ENCODE data around the gene VRK3. TPM values are rescaled to one million over a fixed set of nuclear protein-coding genes. Genes with fewer than 3 reads are reported as not detected.

Gene VRK3
- total and polyA plus RNA-seq, 2 of the 4 experiments (the other 2 are of a cell fraction) = 28.7 to 35.8 TPM

- Histone ChIP-seq H2BK120ac (ENCODE audit: low read depth, low read length) (peak overlapping the region; percentile 96), H3K36me3 (ENCODE audit: control insufficient read depth, insufficient read depth, low read length) (peaks cover 73% of the 10 kb centered on the region), H3K27ac (ENCODE audit: insufficient read depth, low read length) (peak overlapping the region; percentile 80), H3K79me1 (ENCODE audit: low read depth in 1 of 2, low read length in 2 of 2) (peaks cover 12 to 57% of the 10 kb centered on the region in 2 experiments), H3K18ac (ENCODE audit: low read depth, low read length) (peak overlapping the region; percentile 4), H2BK20ac (ENCODE audit: low read depth, low read length) (peak overlapping the region; percentile 96), H3K9me1 (ENCODE audit: insufficient read depth, low read length) (peaks cover 22% of the 10 kb centered on the region), H3K4me3 (ENCODE audit: insufficient read depth, low read depth, low read length) (no peak overlapping the region), H4K8ac (ENCODE audit: low read depth in 2 of 2, low read length in 2 of 2) (peak overlapping the region in 1 of 2 experiments; percentile 61; a peak in 2 of 4 replicates), H3K4me2 (ENCODE audit: low read depth, low read length) (peak overlapping the region; percentile 49), H4K91ac (ENCODE audit: insufficient read depth, low read depth, low read length) (peak overlapping the region; percentile 83), H2AK5ac (ENCODE audit: low read depth, low read length) (peak overlapping the region; percentile 99), H2BK5ac (ENCODE audit: low read depth, low read length, poor library complexity, severe bottlenecking) (peak overlapping the region; percentile 61), H3K27me3 (ENCODE audit: control insufficient read depth, insufficient read depth, low read length) (no peaks in the 10 kb centered on the region), H2AFZ (replicated peaks; ENCODE audit: low read length, poor library complexity) (peak overlapping the region; percentile 80), H4K20me1 (ENCODE audit: insufficient read depth, low read length) (peaks cover 24% of the 10 kb centered on the region), H2AK9ac (replicated peaks; ENCODE audit: low read depth, low read length, poor library complexity) (peak overlapping the region; percentile 96), H3K14ac (replicated peaks; ENCODE audit: low read depth, low read length) (peak overlapping the region; percentile 95), H3K4me1 (ENCODE audit: control insufficient read depth, insufficient read depth, low read length) (peaks cover 10% of the 10 kb centered on the region), H4K5ac (ENCODE audit: low read depth, low read length) (no peak overlapping the region), H3K56ac (ENCODE audit: extremely low read depth, insufficient read depth, low read length) (no peak overlapping the region), H3K23ac (ENCODE audit: low read depth, low read length) (peak overlapping the region; percentile 46; the same call in 1 of the 2 replicates), H2BK15ac (ENCODE audit: low read depth, low read length) (peak overlapping the region; percentile 99; the same call in 2 of the 3 replicates), H3K9me3 (ENCODE audit: control insufficient read depth, insufficient read depth, low read length) (no peaks in the 10 kb centered on the region), H3K9ac (ENCODE audit: low read depth, low read length) (peak overlapping the region; percentile 19; the same call in 1 of the 2 replicates), H3K4ac (ENCODE audit: low read depth, low read length) (peak overlapping the region; percentile 98)
- in situ Hi-C loops (cut with MboI; ENCODE audit: low sequenced_read_pairs) (no loop called here), intact Hi-C loops (cut with micrococcal nuclease) (no loop called here), dilution Hi-C loops (cut with HindIII; ENCODE audit: low sequenced_read_pairs, unreplicated experiment) (no loop called here)
- ATAC-seq (ENCODE audit: low read depth) (peak; percentile 97), DNase-seq (peak; percentile 97)
- BruUV-seq (replicated peaks) = no TSS peak
- ChIA-PET CTCF (no interaction called here), POLR2A (ENCODE audit: unreplicated experiment) (no interaction called here)
- 93% methylated on average over 3 of the region's 11 CpGs; no CpG with 5 or more reads in 1 of the 2 experiments for WGBS, 2 experiments (ENCODE audit: extremely low coverage in 2 of 2, insufficient read length in 1 of 2)
- TF ChIP-seq MAZ (IDR thresholded peaks at IDR 0.05; ENCODE audit: borderline replicate concordance, low read depth, low read length) (no peak; the same call in 1 of the 2 replicates), SMC3 (IDR thresholded peaks at IDR 0.05; ENCODE audit: low read depth, low read length) (no peak), BHLHE40 (IDR thresholded peaks at IDR 0.05; ENCODE audit: low read depth, low read length) (peak; percentile 11; the same call in 1 of the 2 replicates), POLR2A (IDR thresholded peaks at IDR 0.05; ENCODE audit: low read depth, low read length) (no peak), RAD21 (IDR thresholded peaks at IDR 0.05; ENCODE audit: low read length) (no peak), CHD1 (IDR thresholded peaks at IDR 0.05; ENCODE audit: low read depth, low read length) (no peak), FOS (IDR thresholded peaks at IDR 0.05; ENCODE audit: low read depth, low read length) (peak; percentile 92), NFE2L2 (IDR thresholded peaks at IDR 0.05; ENCODE audit: low read depth, low read length) (peak; percentile 54; the same call in 1 of the 2 replicates), MAFK (IDR thresholded peaks at IDR 0.05; ENCODE audit: low read depth, low read length) (no peak), USF2 (IDR thresholded peaks at IDR 0.05; ENCODE audit: low read depth, low read length) (no peak), CTCF (conservative IDR thresholded peaks at IDR 0.05; ENCODE audit: low read depth, low read length) (no peak), RCOR1 (IDR thresholded peaks at IDR 0.05; ENCODE audit: insufficient replicate concordance, low read length) (peak; percentile 51), MXI1 (IDR thresholded peaks at IDR 0.05; ENCODE audit: borderline replicate concordance, low read depth, low read length) (peak; percentile 48; the same call in 1 of the 2 replicates), ELK1 (IDR thresholded peaks at IDR 0.05; ENCODE audit: borderline replicate concordance, low read depth, low read length) (no peak), RFX5 (IDR thresholded peaks at IDR 0.05; ENCODE audit: low read depth, low read length) (no peak)
These were observed 21.3 kb downstream of the VRK3 start for GRCh38 chr19:50003810-50004419.

Data from IMR-90 (cell line).